Measurements from ENCODE around the gene RAB1B.

The RAB1B gene

GRCh38 chr11:66272596-66272995 is 4.2 kb downstream of the RAB1B start:
- H3K27me3 ChIP-seq (ENCODE audit: insufficient read depth, low read length) = no peaks in the 10 kb centered on the region
- peaks cover 19% of the 10 kb centered on the region for H3K4me1 ChIP-seq (ENCODE audit: insufficient read depth, low read length, severe bottlenecking)
- TF ChIP-seq CTCF (IDR thresholded peaks at IDR 0.05; ENCODE audit: low read length) (no peak), EZH2 (IDR thresholded peaks at IDR 0.05; ENCODE audit: borderline replicate concordance, low read length) (no peak)
- H3K27ac ChIP-seq (ENCODE audit: low read depth, low read length, poor library complexity, severe bottlenecking) = no peak overlapping the region
- H3K9me2 ChIP-seq (ENCODE audit: low read depth, low read length) = no peaks in the 10 kb centered on the region
- H2AFZ ChIP-seq (ENCODE audit: low read length) = no peak overlapping the region
- H3K36me3 ChIP-seq (ENCODE audit: insufficient read depth, low read length) = peaks cover 44% of the 10 kb centered on the region
- H3K9ac ChIP-seq (ENCODE audit: low read length) = no peak overlapping the region
- peaks cover 13% of the 10 kb centered on the region for H3K79me2 ChIP-seq (ENCODE audit: insufficient read depth, low read length)
- no peak overlapping the region for H3K4me2 ChIP-seq (ENCODE audit: low read length)
- H3K4me3 ChIP-seq (ENCODE audit: low read depth, low read length, poor library complexity, severe bottlenecking) = no peak overlapping the region
- no peaks in the 10 kb centered on the region for H3F3A ChIP-seq (ENCODE audit: insufficient read depth, low read length)
- no peaks in the 10 kb centered on the region for H3K9me3 ChIP-seq (ENCODE audit: low read length)
- no peaks in the 10 kb centered on the region for H4K20me1 ChIP-seq (ENCODE audit: insufficient read depth, low read length)

GRCh38 chr11:66274219-66274618 is 5.8 kb downstream of the RAB1B start:
- H3K9me2 ChIP-seq (ENCODE audit: low read depth, low read length) = no peaks in the 10 kb centered on the region
- H3K4me3 ChIP-seq (ENCODE audit: low read depth, low read length, poor library complexity, severe bottlenecking) = no peak overlapping the region
- no peak overlapping the region for H3K27ac ChIP-seq (ENCODE audit: low read depth, low read length, poor library complexity, severe bottlenecking)
- H3K4me1 ChIP-seq (ENCODE audit: insufficient read depth, low read length, severe bottlenecking) = peaks cover 14% of the 10 kb centered on the region
- no peaks in the 10 kb centered on the region for H4K20me1 ChIP-seq (ENCODE audit: insufficient read depth, low read length)
- H3K79me2 ChIP-seq (ENCODE audit: insufficient read depth, low read length) = peaks cover 9% of the 10 kb centered on the region
- no peak overlapping the region for H2AFZ ChIP-seq (ENCODE audit: low read length)
- H3K27me3 ChIP-seq (ENCODE audit: insufficient read depth, low read length) = no peaks in the 10 kb centered on the region
- H3K9me3 ChIP-seq (ENCODE audit: low read length) = no peaks in the 10 kb centered on the region
- no peak overlapping the region for H3K9ac ChIP-seq (ENCODE audit: low read length)
- peaks cover 44% of the 10 kb centered on the region for H3K36me3 ChIP-seq (ENCODE audit: insufficient read depth, low read length)
- H3K4me2 ChIP-seq (ENCODE audit: low read length) = no peak overlapping the region
- TF ChIP-seq EZH2 (IDR thresholded peaks at IDR 0.05; ENCODE audit: borderline replicate concordance, low read length) = no peak
- TF ChIP-seq CTCF (IDR thresholded peaks at IDR 0.05; ENCODE audit: low read length) = no peak
- no peaks in the 10 kb centered on the region for H3F3A ChIP-seq (ENCODE audit: insufficient read depth, low read length)

- Histone ChIP-seq H3F3A (ENCODE audit: insufficient read depth, low read length) (no peaks in the 10 kb centered on the region), H3K9me2 (ENCODE audit: low read depth, low read length) (no peaks in the 10 kb centered on the region), H3K4me1 (ENCODE audit: insufficient read depth, low read length, severe bottlenecking) (peaks cover 6% of the 10 kb centered on the region), H3K79me2 (ENCODE audit: insufficient read depth, low read length) (no peaks in the 10 kb centered on the region), H3K4me2 (ENCODE audit: low read length) (no peak overlapping the region), H3K27me3 (ENCODE audit: insufficient read depth, low read length) (no peaks in the 10 kb centered on the region), H3K36me3 (ENCODE audit: insufficient read depth, low read length) (peaks cover 44% of the 10 kb centered on the region), H3K27ac (ENCODE audit: low read depth, low read length, poor library complexity, severe bottlenecking) (no peak overlapping the region), H4K20me1 (ENCODE audit: insufficient read depth, low read length) (no peaks in the 10 kb centered on the region), H3K9ac (ENCODE audit: low read length) (no peak overlapping the region), H3K4me3 (ENCODE audit: low read depth, low read length, poor library complexity, severe bottlenecking) (no peak overlapping the region), H3K9me3 (ENCODE audit: low read length) (no peaks in the 10 kb centered on the region), H2AFZ (ENCODE audit: low read length) (no peak overlapping the region)
- TF ChIP-seq CTCF (IDR thresholded peaks at IDR 0.05; ENCODE audit: low read length) (no peak), EZH2 (IDR thresholded peaks at IDR 0.05; ENCODE audit: borderline replicate concordance, low read length) (no peak)
Measured at GRCh38 chr11:66275396-66275795, 7.0 kb downstream of the RAB1B start.
